ENCODE data around the gene ECM1.

ECM1 gene

GRCh38 chr1:150507912-150508864 lies at the start of gene ECM1:
Gene ECM1 (plus strand): TSS chr1:150508109. CDS start chr1:150508210, 101 bp downstream.
- DNase-seq (ENCODE audit: low spot score) = peak; percentile 91

GRCh38 chr1:150464422-150464826 lies 43.5 kb upstream of the ECM1 start:
- peak; percentile 51 for DNase-seq (ENCODE audit: low spot score)

GRCh38 chr1:150466964-150467363 lies 40.9 kb upstream of the ECM1 start:
- no peak for DNase-seq (ENCODE audit: low spot score)

- no peak for DNase-seq (ENCODE audit: low spot score)
Measured at GRCh38 chr1:150469291-150469690, 38.6 kb upstream of the ECM1 start.

- no peak for DNase-seq (ENCODE audit: low spot score)
Measured at GRCh38 chr1:150472601-150473200, 35.2 kb upstream of the ECM1 start.

- no peak for DNase-seq (ENCODE audit: low spot score)
Measured at GRCh38 chr1:150473659-150474058, 34.2 kb upstream of the ECM1 start.

- no peak for DNase-seq (ENCODE audit: low spot score)
Measured at GRCh38 chr1:150474869-150475268, 33.0 kb upstream of the ECM1 start.

GRCh38 chr1:150476754-150477153 lies 31.2 kb upstream of the ECM1 start:
- no peak for DNase-seq (ENCODE audit: low spot score)

GRCh38 chr1:150477320-150477719 lies 30.6 kb upstream of the ECM1 start:
- DNase-seq (ENCODE audit: low spot score) = no peak

GRCh38 chr1:150477733-150478132 lies 30.2 kb upstream of the ECM1 start:
- DNase-seq (ENCODE audit: low spot score) = peak; percentile 74

GRCh38 chr1:150479370-150479769 lies 28.5 kb upstream of the ECM1 start:
- no peak for DNase-seq (ENCODE audit: low spot score)

GRCh38 chr1:150479927-150480352 lies 28.0 kb upstream of the ECM1 start:
- DNase-seq (ENCODE audit: low spot score) = no peak

GRCh38 chr1:150484431-150484830 lies 23.5 kb upstream of the ECM1 start:
- DNase-seq (ENCODE audit: low spot score) = peak; percentile 87

GRCh38 chr1:150484861-150485260 lies 23.0 kb upstream of the ECM1 start:
- peak; percentile 35 for DNase-seq (ENCODE audit: low spot score)

- DNase-seq (ENCODE audit: low spot score) = peak; percentile 99
Measured at GRCh38 chr1:150486966-150487762, 20.7 kb upstream of the ECM1 start, which contains the start of gene TARS2. Gene TARS2 (plus strand): TSS chr1:150487419. CDS start chr1:150487451, 32 bp downstream.

- DNase-seq (ENCODE audit: low spot score) = peak; percentile 35
Measured at GRCh38 chr1:150487763-150488115, 20.2 kb upstream of the ECM1 start.

- peak; percentile 42 for DNase-seq (ENCODE audit: low spot score)
Measured at GRCh38 chr1:150493175-150493574, 14.7 kb upstream of the ECM1 start.

GRCh38 chr1:150498342-150498741 lies 9.6 kb upstream of the ECM1 start:
- DNase-seq (ENCODE audit: low spot score) = no peak

- no peak for DNase-seq (ENCODE audit: low spot score)
Measured at GRCh38 chr1:150505431-150505830, 2.5 kb upstream of the ECM1 start.

GRCh38 chr1:150508982-150509381 lies 1.1 kb downstream of the ECM1 start:
- DNase-seq (ENCODE audit: low spot score) = no peak

GRCh38 chr1:150511551-150511950 lies 3.6 kb downstream of the ECM1 start:
- DNase-seq (ENCODE audit: low spot score) = no peak

GRCh38 chr1:150511985-150512660 lies 4.2 kb downstream of the ECM1 start:
- DNase-seq (ENCODE audit: low spot score) = no peak

Measured in RKO (cell line).